Vagina (tissue), 2 donors: ENCODE data around the gene ERC2. TPM values are rescaled to one million over a fixed set of nuclear protein-coding genes. Genes with fewer than 3 reads are reported as not detected.

Source experiments
- DNase-seq, 2 donors: peaks; one replicate each; pipeline ENCODE4 v3.0.0-alpha.2; 2017; ENCODE audit errors: extremely low spot score in 2 of 2
- H3K27ac ChIP-seq: fragments of 200-600 bp; sonication (generic); one replicate; pipeline ENCODE4 v1.5.1; 2019
- H3K27me3 ChIP-seq: fragments of 200-600 bp; sonication (generic); one replicate; pipeline ENCODE4 v1.5.1; 2019
- H3K36me3 ChIP-seq, 2 donors: fragments of 200-600 bp; sonication (generic); one replicate each; pipeline ENCODE4 v1.5.1; 2017 to 2019
- H3K4me1 ChIP-seq: fragments of 200-600 bp; sonication (generic); one replicate; pipeline ENCODE4 v1.5.1; 2019
- H3K4me3 ChIP-seq, 2 donors: fragments of 200-600 bp; sonication (generic); 1 replicate in 1 of 2; 2 replicates in 1 of 2; pipeline ENCODE4 v1.5.1; 2016 to 2019
- H3K9me3 ChIP-seq: fragments of 200-600 bp; sonication (generic); one replicate; pipeline ENCODE4 v1.5.1; 2019
- POLR2A ChIP-seq, 2 donors: fragments of 450-650 bp; IDR thresholded peaks; one replicate each; pipeline ENCODE4 v1.6.1; 2017; ENCODE audit warnings: antibody characterized with exemption in 2 of 2, mild to moderate bottlenecking in 2 of 2, moderate library complexity in 2 of 2
- POLR2AphosphoS5 ChIP-seq, 2 donors: sonication (generic); formaldehyde crosslinking; IDR thresholded peaks; one replicate each; pipeline ENCODE4 v1.9.0; 2017; ENCODE audit warnings: antibody characterized with exemption in 2 of 2, mild to moderate bottlenecking in 2 of 2, low read depth in 1 of 2; ENCODE audit not compliant: insufficient read depth in 1 of 2
- intact Hi-C: fragments of 100-400 bp; cut with DNase I; formaldehyde crosslinking; loops from one replicate; pipeline ENCODE4 v1.15.1; 2023
- total RNA-seq: library from RNA; depleted of rRNA; stranded (reverse); fragments of >200 nt; gene quantifications from one replicate; pipeline ENCODE4 v1.2.3, GENCODE V29; 2016
- TF ChIP-seq, protein P1 (sequence below), 3 experiments: fragments of 450-650 bp in 2 of 3; fragments of 200-600 bp in 1 of 3; sonication (generic) in 1 of 3; IDR thresholded peaks; one replicate each; pipeline ENCODE4 v1.5.1; 2017 to 2019; ENCODE audit warnings: antibody characterized with exemption in 3 of 3, mild to moderate bottlenecking in 2 of 3, moderate library complexity in 2 of 3

The ERC2 gene
- total RNA-seq, 1 donor from 2014 or later, result 1.2 TPM

DNA sequence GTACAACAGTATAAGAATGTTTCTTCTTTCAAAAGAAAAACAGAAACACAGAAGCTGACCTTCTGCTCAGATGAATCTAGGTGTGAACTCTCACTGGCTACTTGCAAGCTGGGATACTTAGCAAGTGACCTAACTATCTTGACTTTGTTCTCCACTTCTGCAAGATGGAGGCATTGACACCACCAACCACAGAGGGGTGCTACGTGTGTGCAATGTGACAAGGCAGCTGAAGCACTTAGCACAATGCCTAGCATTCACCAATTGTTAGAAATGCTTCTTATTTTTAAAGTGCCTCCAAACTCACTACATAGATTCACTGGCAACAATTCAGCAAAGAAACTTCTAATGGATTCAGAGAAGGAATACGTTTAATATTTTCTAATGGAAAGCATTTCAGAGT is 649.8 kb downstream of the ERC2 start:
- H3K27ac ChIP-seq, result no peak overlapping the region
- no peak overlapping the region for H3K4me3 ChIP-seq
- no peaks in the 10 kb centered on the region for H3K9me3 ChIP-seq
- TF ChIP-seq, protein P1, sequence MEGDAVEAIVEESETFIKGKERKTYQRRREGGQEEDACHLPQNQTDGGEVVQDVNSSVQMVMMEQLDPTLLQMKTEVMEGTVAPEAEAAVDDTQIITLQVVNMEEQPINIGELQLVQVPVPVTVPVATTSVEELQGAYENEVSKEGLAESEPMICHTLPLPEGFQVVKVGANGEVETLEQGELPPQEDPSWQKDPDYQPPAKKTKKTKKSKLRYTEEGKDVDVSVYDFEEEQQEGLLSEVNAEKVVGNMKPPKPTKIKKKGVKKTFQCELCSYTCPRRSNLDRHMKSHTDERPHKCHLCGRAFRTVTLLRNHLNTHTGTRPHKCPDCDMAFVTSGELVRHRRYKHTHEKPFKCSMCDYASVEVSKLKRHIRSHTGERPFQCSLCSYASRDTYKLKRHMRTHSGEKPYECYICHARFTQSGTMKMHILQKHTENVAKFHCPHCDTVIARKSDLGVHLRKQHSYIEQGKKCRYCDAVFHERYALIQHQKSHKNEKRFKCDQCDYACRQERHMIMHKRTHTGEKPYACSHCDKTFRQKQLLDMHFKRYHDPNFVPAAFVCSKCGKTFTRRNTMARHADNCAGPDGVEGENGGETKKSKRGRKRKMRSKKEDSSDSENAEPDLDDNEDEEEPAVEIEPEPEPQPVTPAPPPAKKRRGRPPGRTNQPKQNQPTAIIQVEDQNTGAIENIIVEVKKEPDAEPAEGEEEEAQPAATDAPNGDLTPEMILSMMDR (IDR thresholded peaks at IDR 0.05), result no peak
- no peak for TF ChIP-seq POLR2A (IDR thresholded peaks at IDR 0.05)
- no peak for TF ChIP-seq POLR2AphosphoS5 (IDR thresholded peaks at IDR 0.05; ENCODE audit: insufficient read depth in 1 of 2, low read depth in 1 of 2)
- intact Hi-C loops, result no loop called here
- no peak for DNase-seq
- H3K4me1 ChIP-seq, result no peaks in the 10 kb centered on the region
- H3K27me3 ChIP-seq, result no peaks in the 10 kb centered on the region
- H3K36me3 ChIP-seq, result no peaks in the 10 kb centered on the region

DNA sequence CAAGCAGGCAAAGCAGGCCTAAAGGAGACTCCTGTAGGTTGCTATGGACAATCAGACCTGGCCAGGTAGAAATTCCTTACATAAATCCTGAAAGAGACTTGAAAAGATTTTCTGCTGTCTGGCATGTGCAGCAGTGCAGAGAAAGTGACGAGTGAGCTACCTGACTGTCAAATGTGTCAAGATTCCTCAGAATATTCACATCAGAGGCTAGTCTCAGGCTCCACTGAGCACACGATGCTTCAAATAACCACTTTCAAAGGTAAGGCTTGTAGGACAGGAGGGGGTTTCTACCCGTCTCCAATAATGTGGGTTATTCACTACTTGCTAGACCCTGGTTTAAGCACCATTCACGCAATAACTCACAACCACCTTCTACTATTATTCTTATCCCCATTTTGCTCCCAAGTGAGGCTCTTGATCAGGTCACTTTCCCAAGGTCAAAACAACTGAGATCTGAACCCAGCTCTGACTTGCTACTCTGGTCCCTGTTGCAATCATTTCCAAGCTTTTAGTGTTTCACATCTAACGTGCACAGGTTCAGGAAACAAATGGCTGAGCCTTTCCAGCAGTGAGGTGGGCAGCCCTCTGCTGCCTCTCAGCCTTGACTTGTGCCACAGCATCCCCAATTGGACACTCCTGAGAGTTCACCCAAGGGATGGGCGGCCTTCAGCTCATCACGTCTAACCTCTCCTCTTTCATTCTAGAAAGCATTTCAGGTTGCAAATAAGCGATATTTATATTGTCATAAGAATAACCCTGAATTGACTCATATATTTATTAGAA is 651.3 kb downstream of the ERC2 start:
- H3K36me3 ChIP-seq, result no peaks in the 10 kb centered on the region
- H3K4me1 ChIP-seq, result no peaks in the 10 kb centered on the region
- DNase-seq, result no peak
- TF ChIP-seq POLR2AphosphoS5 (IDR thresholded peaks at IDR 0.05; ENCODE audit: insufficient read depth in 1 of 2, low read depth in 1 of 2) (no peak), POLR2A (IDR thresholded peaks at IDR 0.05) (no peak)
- TF ChIP-seq, protein P1 (IDR thresholded peaks at IDR 0.05), result no peak
- intact Hi-C loops, result no loop called here
- no peaks in the 10 kb centered on the region for H3K9me3 ChIP-seq
- H3K4me3 ChIP-seq, result no peak overlapping the region
- H3K27ac ChIP-seq, result no peak overlapping the region
- H3K27me3 ChIP-seq, result no peaks in the 10 kb centered on the region

DNA sequence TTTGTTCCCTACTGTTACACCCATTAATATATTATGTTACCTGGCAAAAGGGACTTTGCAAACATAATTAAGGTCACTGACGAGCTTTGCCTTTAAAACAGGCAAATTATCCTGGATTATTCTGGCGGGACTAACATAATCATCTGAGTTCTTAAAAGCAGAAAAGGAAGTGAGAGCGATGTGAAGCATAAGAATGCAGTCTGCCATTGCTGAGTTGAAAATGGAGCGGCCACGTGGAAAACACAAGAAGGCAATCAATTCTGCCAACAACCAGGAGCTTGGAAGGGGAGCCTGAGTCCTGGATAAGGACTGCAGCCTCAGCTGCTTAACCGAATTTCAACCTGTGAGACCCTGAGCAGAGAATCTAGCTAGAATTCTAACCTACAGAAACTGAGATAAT is 653.0 kb downstream of the ERC2 start:
- TF ChIP-seq POLR2AphosphoS5 (IDR thresholded peaks at IDR 0.05; ENCODE audit: insufficient read depth in 1 of 2, low read depth in 1 of 2) (no peak), POLR2A (IDR thresholded peaks at IDR 0.05) (no peak)
- TF ChIP-seq, protein P1 (IDR thresholded peaks at IDR 0.05), result no peak
- Histone ChIP-seq H3K27ac (no peak overlapping the region), H3K4me1 (no peaks in the 10 kb centered on the region), H3K27me3 (no peaks in the 10 kb centered on the region), H3K36me3 (no peaks in the 10 kb centered on the region), H3K4me3 (no peak overlapping the region), H3K9me3 (no peaks in the 10 kb centered on the region)
- no peak for DNase-seq
- intact Hi-C loops, result no loop called here

DNA sequence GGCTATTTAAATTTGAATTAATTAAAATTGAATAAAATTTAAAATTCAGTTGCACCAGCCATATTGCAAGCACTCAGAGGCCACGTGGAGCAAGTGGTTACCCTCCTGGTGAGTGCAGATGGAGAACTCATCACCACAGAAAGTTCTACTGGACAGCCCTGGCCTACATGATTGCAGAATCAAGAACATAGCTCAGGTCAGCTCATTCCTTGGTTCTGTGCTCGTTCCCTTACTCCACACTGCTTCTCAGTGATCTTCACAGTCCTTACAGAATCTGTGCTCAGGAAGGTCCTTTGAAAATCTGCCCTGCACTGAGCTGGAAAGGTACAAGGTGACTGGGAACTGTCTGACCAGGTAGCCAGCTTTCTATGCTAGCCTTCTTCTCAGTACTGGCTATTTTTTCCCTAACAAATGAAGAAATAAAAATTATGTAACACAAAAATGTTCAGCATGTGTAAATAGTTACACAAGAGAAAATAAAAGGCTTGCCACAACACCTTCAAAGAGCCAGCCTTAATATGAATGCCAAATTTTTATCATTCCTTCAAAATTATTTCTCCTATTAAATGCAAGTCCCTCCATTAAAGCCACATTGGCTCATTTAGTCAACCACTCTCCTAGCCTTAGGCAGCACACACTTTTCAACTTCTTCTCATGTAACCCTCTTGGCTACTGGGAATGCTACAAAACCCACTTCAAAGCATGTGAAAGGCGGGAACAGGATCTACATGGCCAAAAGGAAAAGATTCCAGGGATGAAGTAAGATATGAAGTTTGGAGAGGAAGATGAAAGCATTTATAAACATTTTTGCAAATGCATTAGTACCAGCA is 654.8 kb downstream of the ERC2 start:
- no peaks in the 10 kb centered on the region for H3K4me1 ChIP-seq
- no peak overlapping the region for H3K27ac ChIP-seq
- no peaks in the 10 kb centered on the region for H3K9me3 ChIP-seq
- no peak for DNase-seq
- H3K4me3 ChIP-seq, result no peak overlapping the region
- H3K27me3 ChIP-seq, result no peaks in the 10 kb centered on the region
- no peak for TF ChIP-seq POLR2A (IDR thresholded peaks at IDR 0.05)
- no peak for TF ChIP-seq POLR2AphosphoS5 (IDR thresholded peaks at IDR 0.05; ENCODE audit: insufficient read depth in 1 of 2, low read depth in 1 of 2)
- no peaks in the 10 kb centered on the region for H3K36me3 ChIP-seq
- intact Hi-C loops, result no loop called here

DNA sequence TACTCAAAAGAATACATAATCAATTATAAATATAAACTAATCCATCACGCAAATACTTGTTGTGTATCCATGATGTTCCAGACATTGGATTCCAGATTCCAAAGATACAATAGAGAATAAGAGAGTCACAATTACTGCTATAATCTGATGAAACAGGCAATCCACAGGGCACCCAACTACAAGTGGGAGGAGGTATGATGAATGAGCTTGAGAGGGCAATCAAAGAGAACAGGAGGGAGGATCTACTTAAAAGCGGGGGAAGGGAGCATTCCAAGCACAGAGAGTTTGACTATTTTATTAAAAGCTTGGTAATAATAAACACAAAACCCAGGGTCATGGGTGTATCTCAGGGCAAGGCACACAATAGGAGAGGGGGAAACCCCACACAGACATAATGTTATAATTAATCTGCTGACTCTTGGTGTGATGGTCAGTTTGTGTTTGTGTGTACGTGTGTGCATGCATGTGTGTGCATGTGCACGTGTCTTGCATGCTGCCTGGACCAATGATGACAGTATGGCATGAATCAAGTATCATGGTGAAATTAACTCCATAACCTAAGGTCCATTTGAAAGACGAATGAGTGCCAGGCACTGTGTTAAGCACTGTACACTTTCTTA is 655.8 kb downstream of the ERC2 start:
- H3K27ac ChIP-seq, result no peak overlapping the region

More for the DNA sequence above, 655.8 kb downstream of the ERC2 start:
- no peaks in the 10 kb centered on the region for H3K9me3 ChIP-seq
- TF ChIP-seq, protein P1 (IDR thresholded peaks at IDR 0.05), result no peak
- TF ChIP-seq POLR2AphosphoS5 (IDR thresholded peaks at IDR 0.05; ENCODE audit: insufficient read depth in 1 of 2, low read depth in 1 of 2) (no peak), POLR2A (IDR thresholded peaks at IDR 0.05) (no peak)
- no peak overlapping the region for H3K4me3 ChIP-seq
- no peaks in the 10 kb centered on the region for H3K36me3 ChIP-seq
- intact Hi-C loops, result no loop called here
- DNase-seq, result no peak
- no peaks in the 10 kb centered on the region for H3K4me1 ChIP-seq
- H3K27me3 ChIP-seq, result no peaks in the 10 kb centered on the region
